HG03135 (cell line): ENCODE data around the gene FHL3.

ENCODE experiments used
- ATAC-seq: cut with Tn5 transposase; IDR thresholded peaks from one replicate; pipeline ENCODE4 v1.9.1; 2021; ENCODE audit warnings: mild to moderate bottlenecking, moderate library complexity; ENCODE audit not compliant: unreplicated experiment

FHL3 gene

DNA sequence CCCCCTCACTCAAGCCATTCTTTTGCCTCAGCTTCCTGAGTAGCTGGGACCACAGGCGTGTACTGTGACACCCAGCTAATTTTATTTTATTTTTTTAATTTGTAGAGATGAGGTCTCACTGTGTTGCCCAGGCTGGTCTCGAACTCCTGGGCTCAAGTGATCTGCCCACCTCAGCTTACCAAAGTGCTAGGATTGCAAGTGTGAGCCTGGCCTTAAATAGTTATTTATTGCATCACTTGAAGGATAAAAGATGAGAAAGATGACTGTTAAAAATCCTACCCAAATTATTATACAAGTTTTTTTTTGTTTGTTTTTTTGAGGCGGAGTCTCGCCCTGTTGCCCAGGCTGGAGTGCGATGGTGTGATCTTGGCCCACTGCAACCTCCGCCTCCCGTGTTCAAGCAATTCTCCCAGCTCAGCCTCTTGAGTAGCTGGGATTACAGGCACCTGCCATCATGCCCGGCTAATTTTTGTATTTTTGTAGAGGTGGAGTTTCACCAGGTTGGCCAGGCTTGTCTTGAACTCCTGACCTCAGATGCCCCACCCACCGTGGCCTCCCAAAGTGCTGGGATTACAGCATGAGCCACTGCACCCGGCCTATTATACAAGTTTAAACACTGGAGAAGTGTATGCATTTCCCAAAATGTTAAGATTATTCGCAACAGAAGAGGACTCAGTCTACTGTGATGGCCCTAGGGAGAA, 9.6 kb upstream of the FHL3 start:
- ATAC-seq = no peak

DNA sequence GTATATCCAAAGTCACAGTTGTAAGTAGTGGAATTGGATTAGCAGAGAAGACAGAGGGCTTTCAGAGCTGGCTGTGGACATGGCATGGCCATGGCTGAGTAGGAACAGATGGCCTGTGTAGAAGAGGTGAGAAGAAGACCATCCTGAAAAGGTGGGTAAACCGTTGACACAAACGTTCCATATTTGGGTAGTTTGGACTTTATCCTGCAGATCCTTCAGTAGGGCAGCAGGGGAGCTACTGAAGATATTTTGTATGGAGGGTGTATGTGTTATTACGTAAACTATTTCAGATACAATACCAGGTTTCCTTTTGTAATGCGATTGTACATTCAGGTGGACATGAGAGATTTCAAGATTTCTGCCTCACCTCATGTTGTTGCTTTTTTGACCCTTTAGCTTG, 8.9 kb upstream of the FHL3 start:
- no peak for ATAC-seq

DNA sequence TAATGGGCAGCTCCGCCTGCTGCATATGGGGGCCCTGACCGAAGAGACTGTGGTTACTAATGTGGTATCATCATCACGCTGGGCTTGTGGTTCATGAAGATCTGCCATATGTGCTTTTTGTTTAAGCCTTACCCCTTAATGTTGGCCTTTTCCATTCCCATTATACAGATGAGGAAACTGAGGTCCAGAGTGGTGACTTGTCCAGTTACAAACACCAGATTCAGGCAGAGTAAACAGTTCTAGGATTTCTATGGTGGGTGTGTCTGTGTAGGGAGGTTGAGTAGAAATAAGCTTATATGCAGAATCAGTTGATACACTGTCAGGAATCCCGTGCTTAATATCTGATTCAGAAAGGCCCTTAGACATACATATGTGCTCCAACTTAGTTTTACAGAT, 7.9 kb upstream of the FHL3 start:
- no peak for ATAC-seq

DNA sequence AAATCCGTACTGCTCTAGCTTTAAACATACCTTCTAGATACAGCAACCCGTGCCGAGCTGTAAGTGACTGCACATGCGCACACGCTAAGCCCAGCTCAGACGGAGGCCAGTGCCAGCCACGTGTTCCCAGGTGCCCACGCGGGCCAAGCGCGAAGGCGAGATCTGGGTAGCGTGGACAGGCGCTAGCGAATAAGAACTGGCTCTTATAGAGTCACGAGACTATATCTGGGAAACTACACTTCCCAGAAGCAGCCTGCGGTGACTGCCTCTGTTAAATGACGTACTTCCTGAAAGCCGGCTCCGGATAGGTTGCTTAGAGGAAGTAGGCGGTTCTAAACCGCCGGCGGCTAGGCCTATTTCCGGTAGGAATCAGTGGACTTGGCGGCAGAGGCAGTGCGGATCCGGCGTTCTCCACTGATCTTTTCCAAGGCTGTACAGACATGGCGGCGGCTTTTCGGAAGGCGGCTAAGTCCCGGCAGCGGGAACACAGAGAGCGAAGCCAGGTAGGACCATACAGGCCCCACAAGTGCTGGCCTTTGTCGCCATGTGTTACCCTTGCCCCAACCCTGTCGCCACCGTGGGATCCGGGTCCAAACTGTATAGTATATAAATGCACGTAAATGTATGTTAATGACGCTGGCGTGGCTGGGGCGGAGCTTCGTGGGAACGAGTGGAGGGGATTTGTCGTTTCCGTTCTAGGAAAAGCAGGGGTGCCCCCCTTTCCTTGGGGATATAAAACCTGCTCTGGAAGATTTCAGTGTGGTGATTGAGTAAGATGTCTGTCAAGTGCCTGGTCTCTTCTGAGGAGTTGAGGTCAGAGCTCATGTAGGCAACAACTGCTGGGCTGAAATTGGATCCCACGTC, 7.3 kb upstream of the FHL3 start, which contains the start of gene UTP11:
Gene UTP11, plus strand, starts transcription at position 372 of the 864 bp plus-strand sequence. Its CDS starts 69 bp downstream, at position 441.
- peak; percentile 95 for ATAC-seq

DNA sequence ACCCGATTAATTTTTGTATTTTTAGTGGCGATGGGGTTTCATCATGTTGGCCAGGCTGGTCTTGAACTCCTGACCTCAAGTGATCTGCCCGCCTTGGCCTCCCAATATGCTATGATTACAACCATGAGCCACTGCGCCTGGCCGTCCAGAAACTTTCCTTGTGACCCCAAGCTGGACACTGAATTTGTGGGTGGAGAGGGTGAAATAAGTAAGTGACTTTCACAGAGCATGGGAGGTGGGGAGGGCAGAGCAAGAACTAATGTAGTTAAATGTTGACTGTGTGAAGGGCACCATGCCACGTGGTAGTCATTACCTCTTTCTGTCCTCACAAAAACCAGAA, 4.5 kb upstream of the FHL3 start:
- no peak for ATAC-seq

DNA sequence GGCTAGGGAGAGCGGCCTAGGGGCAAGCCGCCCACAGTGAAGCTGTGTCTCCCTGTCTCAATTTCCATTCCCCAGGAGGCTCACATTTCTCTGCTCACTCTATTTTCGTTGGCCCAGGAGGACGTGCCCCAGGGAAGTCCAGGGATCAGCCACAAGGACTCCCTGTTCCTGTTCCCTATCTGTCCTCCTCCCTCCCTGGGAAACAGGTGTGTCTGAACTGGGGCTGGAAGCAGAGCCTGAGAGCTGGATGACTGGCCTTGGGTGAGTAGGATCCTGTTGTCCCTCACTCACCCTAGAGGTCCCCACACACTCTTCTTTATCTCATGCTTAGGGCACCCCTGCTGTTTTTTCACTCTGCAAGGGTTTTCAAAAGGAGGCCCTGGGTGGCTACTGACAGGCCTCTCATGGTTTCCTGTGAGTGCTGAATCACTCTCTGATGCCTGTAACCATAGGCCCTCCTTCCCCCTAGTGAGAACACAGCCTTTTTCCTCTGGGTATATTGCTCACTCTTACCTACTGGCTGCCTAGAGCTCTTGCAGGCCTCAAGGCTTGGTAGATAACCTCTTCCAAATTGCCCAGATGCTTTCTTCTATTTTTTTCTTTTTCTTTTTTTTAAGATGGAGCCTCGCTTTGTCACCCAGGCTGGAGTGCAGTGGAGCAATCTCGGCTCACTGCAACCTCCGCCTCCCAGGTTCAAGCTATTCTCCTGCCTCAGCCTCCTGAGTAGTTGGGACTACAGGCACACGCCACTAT, 4.0 kb upstream of the FHL3 start:
- no peak for ATAC-seq

DNA sequence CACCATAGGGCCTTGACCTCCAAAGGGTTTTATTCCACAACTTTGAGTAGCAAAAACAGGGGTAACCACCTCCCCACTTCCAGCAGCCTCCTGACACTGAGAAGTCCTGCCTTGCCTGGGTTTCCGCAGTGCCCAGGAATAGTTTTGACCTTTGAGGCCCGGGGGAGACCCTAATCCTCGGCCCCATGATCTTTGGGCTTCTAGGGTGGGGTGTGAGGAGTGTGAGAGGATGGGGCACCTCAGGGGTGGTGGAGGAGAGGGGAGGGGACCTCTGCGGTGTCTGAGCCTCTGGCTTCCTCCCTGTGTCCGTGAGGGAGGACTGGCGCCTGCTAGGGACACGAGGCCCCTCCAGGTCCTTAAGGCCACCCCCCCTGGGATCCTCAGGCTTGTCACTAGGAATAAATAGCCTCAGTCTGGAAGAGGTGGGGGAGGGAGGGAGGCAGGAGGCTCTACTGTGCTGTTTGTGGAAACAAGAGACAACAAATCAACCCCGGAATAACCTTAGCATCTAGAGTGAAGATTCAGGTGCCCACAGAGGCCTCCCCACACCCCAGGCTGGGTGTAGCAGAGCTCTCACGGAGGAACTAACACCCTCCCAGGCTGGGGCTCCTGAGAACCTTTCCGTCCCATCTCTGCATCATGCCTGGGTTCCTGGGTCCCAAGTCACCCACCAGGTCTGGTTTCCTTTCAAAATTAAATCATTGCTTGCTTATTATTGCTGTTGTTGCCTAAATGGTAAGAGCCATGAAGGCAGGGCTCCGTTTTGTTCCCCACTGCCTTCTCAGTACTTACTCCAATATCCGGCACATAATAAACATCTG, 904 bp upstream of the FHL3 start:
- ATAC-seq = no peak

DNA sequence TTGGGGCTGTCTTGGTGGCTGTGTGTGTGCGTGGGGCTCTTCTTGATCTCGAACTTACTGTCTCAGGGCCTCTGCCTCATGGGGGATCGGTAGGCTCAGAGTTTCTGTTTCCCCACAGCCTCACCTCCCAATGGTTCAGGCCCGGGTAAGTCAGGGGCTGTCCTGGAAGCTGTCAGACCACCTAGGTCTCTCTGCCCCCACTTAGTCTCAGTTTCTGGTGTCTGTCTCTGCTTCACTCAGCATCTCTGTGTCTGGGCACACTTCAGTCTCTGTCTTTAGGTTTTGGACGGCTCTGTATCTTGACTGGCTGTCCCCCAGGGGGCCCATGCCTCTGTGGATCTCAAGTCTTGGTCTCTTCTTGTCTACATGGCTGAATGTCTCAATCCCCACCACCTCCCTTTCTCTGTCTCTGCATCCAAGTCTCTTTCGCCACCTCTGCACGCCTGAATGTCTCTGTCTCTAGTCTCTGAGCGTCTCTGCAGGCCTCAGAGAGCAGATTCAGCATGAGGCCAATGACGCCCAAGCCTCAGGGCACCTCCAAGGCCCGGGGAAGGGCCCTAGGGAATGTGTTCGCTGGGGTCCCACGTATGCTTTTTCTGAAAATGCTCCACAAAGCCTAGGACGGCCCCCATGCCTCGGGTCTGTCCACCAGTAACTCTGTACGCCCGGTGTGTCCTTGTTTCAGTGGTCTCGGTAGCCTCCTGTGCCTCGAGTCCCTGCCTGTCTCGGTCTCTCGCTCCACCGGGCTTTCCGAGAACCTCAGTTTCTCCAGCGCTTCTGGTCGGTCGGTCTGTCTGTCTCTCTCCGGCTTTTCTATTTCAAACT, 818 bp downstream of the FHL3 start:
- no peak for ATAC-seq

DNA sequence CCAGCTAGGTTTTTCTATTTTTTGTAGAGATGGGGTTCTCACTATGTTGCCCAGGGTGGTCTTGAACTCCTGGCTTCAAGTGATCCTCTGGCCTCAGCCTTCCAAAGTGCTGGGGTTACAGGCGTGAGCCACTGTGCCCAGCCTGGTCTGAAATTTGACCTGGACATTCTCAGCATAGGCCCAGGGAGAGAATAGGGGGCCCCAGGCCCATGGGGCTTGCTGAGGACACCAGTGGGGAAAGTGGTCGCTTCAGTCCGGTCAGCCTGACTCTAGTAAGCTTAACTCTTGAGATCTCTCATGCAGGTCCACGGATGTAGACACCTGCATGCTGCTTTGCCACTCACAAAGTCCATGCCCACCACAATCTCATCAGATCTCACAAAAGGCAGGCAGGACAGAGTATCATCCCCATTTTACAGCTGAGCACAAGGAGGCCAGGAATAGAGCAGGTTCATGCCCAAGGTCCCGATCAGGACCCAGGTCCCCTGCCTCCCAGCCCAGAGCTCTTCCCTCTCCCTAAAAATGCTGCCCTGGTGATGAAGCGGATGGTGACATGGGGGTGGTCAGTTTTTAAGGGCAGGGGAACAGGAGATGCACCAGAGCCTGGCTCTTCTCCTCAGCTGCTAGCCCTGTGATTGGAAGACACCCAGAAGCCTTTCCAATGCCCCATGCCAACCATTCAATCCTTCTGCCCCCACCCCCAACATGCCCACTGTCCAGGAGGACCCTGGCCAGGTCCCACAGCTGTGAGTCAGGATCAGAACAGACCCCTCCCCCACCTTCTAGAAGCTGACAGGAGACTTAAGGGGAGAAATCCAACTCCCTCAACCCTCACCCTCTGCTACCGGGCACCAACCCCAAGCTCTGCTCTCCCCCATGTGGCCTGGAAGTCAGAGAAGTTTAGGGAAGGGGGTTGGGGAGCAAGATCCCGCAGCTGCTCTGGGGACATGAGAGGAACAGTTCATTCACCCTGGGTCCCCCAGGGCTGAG, 1.8 kb downstream of the FHL3 start:
- ATAC-seq = no peak

DNA sequence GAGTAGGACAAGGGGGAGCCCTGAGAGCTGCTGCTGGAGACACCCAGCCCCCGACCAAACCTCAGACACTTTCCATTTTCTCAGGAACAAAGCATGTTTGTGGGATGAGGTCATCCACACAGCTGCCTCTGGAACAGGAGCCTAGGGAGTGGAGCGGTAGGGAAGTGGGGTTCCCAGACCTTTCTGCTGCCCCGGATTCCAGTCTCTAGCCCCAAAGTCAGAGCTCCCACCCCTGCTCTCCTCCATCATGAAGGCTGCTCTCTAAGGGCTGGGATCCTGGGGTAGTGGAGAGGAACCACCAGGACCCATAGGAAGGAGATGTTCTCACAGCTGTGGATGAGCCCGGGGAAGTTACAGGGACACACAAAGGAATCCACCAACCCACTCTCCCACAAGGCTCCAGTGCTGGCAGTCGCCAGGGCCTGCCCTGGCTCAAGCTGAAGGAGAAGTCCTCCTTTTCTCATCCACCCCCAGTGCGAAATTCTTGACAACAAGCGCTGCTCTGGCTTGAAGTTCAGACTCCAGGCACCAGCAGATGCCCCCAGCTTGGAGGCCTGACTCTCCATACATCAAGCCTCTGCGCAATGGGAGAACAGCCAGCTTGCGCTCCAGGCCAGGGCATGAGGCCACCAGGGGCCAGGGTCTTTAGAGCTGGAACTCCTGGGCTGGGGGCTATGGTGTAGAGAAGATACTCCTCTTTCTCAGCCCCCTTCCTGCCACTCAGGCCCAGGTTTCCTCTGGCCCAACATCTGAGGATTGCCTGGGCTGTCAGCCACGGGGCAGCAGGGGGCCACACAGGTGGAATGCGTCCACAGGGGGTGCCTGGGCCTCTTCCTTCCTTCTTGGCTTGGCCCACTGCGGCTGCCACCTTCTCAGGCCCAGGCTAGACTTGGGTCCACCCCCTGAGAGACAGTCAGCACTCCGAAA, 4.5 kb downstream of the FHL3 start:
- ATAC-seq = no peak

DNA sequence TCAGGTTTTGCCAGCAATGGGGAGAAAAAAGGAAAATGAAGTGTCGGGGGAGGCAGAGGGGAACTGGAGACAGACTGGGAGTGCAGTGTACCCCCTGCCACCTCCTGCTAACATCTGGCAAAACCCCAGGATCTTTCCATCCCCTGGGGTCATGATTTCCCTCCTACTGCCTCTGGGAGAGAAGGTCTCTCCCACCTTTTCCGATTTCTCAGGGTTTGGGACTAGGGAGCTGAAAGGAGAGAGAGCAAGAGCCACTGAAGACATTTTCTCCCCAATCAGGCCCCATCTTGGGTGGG, 5.1 kb downstream of the FHL3 start:
- ATAC-seq = no peak

DNA sequence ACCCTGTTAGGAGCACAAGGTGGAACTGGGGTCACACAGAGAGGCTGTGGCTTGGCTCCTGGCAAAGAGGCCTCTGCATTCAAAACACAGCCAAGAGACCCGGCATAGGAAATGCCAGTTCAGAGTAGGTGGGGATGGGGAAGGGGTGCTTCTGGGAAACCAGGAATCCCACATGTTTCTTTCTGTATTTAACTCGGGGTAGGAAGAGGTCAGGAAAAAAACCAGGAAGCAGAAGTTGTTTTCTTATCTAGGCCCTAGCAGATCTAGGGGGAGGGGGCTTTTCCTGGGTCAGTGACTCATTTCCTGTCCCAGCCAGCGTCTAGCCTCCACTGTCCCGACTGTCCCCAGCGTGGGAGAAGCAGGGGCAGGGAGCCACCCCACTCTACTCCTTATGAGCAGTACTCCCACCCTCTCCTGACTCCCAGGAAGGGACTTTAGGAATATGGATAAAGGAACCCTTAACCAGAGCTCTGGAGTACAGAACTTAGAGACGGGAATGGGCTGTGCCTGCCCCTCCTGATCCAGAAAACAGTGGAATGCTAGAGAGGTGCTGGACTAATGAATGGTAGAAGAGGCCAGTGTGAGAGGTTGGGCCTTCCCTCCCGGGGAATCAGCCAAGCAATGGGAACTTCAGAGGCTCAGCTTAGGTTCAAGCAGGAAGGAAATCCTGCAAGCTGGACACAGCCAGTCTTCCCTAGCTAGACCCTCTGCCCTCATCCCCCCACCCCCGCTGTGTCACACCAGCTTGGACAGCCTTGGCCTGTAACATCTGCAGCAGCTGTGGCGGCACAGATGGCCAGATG, 5.7 kb downstream of the FHL3 start:
- no peak for ATAC-seq

DNA sequence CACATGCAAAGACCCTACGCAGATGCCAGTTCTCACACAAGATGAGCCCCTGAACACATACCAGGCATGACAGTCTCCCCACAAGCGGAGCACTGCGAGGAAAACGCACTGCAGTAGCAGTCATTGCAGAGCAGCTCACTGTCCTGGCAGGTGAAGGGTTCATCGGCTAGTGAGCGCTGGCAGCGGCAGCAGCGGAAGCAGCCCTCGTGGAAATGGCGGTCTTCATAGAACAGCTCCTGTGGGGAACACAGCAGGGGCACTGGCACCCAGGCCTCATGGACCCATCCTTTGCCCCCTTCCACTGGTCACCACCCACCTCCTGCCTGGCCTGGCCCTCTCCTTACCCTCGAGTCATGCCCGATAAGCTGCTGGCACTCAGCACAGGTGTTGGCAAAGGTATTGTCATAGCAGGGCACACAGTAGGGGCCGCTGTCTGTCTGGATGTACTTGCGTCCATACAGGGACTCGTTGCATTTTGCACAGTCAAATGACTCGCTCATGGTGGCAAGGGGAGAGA, 6.3 kb downstream of the FHL3 start:
- no peak for ATAC-seq

DNA sequence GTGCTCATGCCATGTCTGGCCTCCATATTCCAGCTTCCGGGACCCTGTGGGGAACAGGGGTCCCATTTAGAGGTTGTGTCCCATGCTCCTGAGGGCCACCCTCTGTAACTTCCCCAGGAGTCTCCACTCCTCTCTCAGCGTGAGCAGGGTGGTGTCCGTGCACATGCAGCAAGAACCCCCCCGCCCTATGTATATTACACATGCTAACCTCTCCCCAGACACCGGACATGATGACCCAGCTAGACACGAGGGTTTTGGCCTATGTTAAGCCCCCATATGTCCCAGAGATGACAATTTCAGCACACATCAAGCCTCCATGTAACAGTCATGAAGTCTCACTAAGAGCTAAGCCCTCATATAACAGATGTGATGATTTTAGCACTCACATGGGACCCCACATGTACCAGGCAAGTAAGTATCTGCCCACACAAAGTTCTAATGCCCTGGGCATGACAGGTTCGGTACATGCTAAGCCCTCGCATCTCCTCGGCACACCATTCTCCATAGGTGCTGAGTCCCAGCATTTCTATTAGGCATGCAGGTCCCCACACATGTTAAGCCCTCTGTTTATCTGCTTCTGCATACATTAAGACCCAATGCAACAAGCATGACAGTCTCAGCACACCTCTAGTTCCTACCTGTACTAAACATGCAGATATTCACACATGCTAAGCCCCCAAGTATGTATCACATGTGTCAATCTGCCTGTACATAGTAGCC, 7.1 kb downstream of the FHL3 start:
- no peak for ATAC-seq

DNA sequence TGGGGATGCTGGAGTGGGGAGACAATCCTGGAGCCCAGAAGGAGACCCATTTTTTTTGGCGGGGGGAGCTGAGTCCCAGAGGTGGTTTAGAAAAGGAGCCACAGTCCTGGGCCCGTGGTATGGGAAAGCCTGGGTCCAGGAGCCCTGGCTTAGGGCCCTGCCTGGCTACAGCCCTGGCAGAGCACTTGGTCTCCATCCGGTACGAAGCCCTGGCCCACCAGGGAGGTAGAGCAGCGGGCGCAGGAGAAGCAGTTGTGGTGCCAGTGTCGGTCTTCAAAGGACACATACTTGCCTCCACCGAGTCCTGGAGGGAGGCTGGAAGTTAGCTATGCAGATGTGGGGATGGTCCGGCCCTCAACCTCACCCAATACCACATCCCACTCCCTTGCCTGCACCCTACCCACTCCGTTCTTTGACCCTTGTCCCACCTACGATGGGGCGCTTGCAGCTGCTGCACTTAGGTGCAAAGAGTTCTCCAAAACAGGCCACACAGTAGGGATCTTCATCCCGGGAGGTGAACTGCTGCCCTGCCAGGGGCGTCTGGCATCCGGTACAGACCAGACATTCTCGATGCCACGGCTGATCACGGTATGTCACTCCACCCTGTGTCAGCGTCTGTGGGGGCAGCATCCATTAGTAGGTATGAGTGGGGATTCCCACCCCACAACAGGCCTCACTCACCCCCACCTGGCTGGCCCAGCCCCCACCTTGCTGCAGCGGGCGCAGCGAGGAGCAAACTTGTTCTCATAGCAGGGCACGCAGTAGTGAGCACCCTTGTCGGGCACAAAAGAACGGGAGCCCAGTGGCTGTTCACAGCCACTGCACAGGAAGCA, 7.8 kb downstream of the FHL3 start:
- ATAC-seq = no peak
